IPS DF 6.9 (cell line): ENCODE data around the gene CLPX.
"Not testable (repeated sequence)": the region's sequence is repeated elsewhere in the genome, so short reads cannot be mapped to it uniquely, and the experiment has no call there.

Experiments used
- DNase-seq: peaks from one replicate; pipeline ENCODE4 v3.0.0-alpha.2; 2013; ENCODE audit warnings: low read depth, low spot score
- H3K27ac ChIP-seq: one replicate; pipeline ENCODE4 v1.5.1; 2013; ENCODE audit warnings: low read length, control low read depth
- H3K27me3 ChIP-seq: 2 replicates; pipeline ENCODE4 v1.6.1; 2013; ENCODE audit warnings: mild to moderate bottlenecking, low read length; ENCODE audit not compliant: control insufficient read depth, insufficient read depth
- H3K36me3 ChIP-seq: 2 replicates; pipeline ENCODE4 v1.6.1; 2013; ENCODE audit warnings: low read length; ENCODE audit not compliant: control insufficient read depth, insufficient read depth
- H3K4me1 ChIP-seq: 2 replicates; pipeline ENCODE4 v1.6.1; 2013; ENCODE audit warnings: low read length; ENCODE audit not compliant: control insufficient read depth, insufficient read depth
- H3K4me3 ChIP-seq: 2 replicates; pipeline ENCODE4 v1.5.1; 2013; ENCODE audit warnings: mild to moderate bottlenecking, low read length
- H3K9me3 ChIP-seq: 2 replicates; pipeline ENCODE4 v1.6.1; 2013; ENCODE audit warnings: low read length, inconsistent platforms; ENCODE audit not compliant: control insufficient read depth, insufficient read depth
- WGBS: extraction: QIAGEN DNeasy Blood & Tissue Kit; methylation state at CpG from one replicate; pipeline ENCODE4 v1.1.7; 2013; ENCODE audit warnings: mixed read lengths, missing lambda C conversion rate; ENCODE audit not compliant: insufficient read length, insufficient coverage; 5-methylcytosine and 5-hydroxymethylcytosine counted together

Gene CLPX

GRCh38 chr15:65138631-65139030 lies 46.5 kb downstream of the CLPX start:
- H3K27me3 ChIP-seq, H3K9me3 ChIP-seq, H3K4me1 ChIP-seq, H3K36me3 ChIP-seq, DNase-seq, H3K4me3 ChIP-seq, H3K27ac ChIP-seq: not testable (repeated sequence)
- WGBS: no CpG with 5 or more reads among the region's 6 CpGs

DNA sequence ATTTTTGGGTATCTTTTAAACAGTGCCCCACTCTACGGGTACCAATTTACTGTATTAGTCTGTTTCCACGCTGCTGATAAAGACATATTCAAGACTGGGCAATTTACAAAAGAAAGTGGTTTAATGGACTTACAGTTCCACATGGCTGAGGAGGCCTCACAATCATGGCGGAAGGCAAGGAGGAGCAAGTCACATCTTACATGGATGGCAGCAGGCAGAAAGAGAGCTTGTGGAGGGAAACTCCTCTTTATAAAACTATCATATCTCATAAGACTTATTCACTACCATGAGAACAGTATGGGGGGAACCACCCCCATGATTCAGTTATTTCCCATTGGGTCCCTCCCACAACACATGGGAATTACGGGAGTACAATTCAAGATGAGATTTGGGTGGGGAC lies 47.2 kb downstream of the CLPX start:
- H3K9me3 ChIP-seq, H3K4me3 ChIP-seq, DNase-seq, H3K27ac ChIP-seq, H3K36me3 ChIP-seq, H3K4me1 ChIP-seq, H3K27me3 ChIP-seq: not testable (repeated sequence)
- WGBS: no CpG with 5 or more reads among the region's 4 CpGs

GRCh38 chr15:65137089-65137488 lies 48.1 kb downstream of the CLPX start:
- not testable (repeated sequence) for H3K36me3 ChIP-seq, H3K4me3 ChIP-seq, H3K27ac ChIP-seq, H3K4me1 ChIP-seq, H3K27me3 ChIP-seq, DNase-seq, H3K9me3 ChIP-seq
- no CpG with 5 or more reads among the region's 7 CpGs for WGBS

DNA sequence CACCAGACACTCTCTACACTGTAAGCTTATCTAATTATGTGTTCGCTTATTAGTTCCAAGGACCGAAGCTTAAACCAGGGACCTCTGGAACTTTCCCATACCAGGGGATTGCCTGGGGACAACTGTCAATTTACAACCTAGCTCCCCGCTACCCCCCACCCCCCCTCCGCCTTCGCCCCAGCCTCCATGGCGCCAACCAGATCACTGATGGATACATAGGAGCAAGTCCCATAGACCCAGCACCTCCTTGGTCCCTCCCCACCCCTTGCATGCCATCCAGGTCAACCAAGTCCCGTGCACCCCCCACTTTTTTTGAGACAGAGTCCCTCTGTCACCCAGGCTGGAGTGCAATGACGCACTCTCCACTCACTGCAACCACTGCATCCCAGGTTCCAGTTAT lies 50.6 kb downstream of the CLPX start:
- no peak for DNase-seq
- H3K9me3 ChIP-seq: no peaks in the 10 kb centered on the region; the same call in none of the 2 replicates
- H3K4me3 ChIP-seq: no peak overlapping the region
- peaks cover 2% of the 10 kb centered on the region; the same call in 1 of the 2 replicates for H3K4me1 ChIP-seq
- no peaks in the 10 kb centered on the region for H3K27me3 ChIP-seq
- H3K36me3 ChIP-seq: no peaks in the 10 kb centered on the region
- no peak overlapping the region for H3K27ac ChIP-seq
- WGBS: 100% methylated on average over 1 of the region's 8 CpGs

DNA sequence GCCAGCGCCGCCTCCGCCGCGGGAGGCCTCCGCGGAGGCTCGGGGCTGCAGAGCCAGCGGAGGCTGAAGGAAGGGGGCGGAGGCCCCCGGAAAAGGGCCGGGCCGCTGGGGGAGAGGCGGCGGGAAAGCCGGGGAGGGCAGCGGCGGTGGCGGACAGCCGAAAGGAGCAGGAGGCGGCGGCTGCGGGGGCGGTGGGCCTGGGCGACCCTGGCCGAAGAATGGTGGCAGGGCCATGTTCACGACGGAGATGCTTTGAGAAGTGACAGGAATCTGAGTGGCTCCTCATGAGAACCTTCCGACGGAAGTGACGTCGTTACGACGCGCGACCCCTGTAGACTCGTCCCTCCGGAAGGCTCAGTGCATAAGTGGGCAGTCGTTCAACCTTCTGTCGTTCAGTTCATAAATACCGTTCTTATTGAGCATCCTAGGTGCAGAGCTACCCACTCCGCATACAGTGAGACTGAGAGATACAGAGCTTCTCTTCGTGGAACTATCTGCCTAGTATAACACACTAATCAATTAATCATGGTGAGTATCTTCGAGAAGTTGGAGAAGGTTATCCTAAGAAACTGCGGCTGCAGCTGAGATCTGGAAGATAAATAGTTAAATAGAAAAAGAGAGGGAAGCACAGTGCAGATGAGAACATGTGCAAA lies 51.5 kb downstream of the CLPX start, which contains the start of gene PDCD7:
PDCD7 (minus strand) TSS at position 261 of the 653 bp plus-strand sequence; CDS start at position 234, 27 bp downstream.
- Histone ChIP-seq H3K4me1 (peaks cover 2% of the 10 kb centered on the region; the same call in 1 of the 2 replicates), H3K9me3 (no peaks in the 10 kb centered on the region; the same call in 1 of the 2 replicates), H3K36me3 (peaks cover 1% of the 10 kb centered on the region; the same call in 1 of the 2 replicates), H3K4me3 (peak within 1 kb of the TSS; percentile 86), H3K27ac (no peak within 1 kb of the TSS), H3K27me3 (no peaks in the 10 kb centered on the region)
- peak; percentile 85 for DNase-seq
- no CpG with 5 or more reads among the region's 45 CpGs for WGBS

DNA sequence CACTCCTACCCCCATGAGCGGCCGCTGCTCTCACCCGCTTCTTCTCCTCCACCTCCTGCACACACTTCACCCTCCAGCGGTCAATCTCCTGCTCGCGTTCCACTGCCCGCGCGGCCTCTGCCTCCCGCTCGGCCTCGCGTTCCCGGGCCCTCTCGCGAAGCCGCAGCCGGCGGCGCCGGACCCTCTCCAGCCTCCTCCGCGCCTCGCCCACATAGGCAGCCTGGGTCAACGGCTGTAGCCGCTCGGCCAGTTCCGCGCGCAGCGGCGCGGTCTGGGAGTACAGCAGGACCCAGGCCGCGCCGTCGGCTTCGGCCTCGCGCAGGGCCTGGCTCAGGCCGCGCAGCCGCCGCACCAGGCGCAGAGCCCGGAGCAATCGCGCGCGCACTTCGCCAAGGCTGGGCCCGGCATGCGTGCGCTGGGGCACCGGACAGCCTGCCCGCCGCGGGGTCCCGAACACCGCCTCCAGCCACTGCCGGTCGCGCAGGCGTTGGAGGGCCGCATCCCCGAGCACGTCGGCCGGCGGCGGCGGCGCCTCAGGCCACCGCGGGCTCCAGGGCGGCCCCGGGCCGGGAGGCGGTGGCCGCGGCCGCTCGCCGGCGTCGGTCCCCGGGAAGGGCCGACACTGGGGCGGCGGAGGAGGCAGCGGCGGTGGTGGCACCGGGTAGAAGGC lies 52.1 kb downstream of the CLPX start:
- Histone ChIP-seq H3K4me3 (peak overlapping the region; percentile 86), H3K9me3 (no peaks in the 10 kb centered on the region; the same call in 1 of the 2 replicates), H3K4me1 (peaks cover 2% of the 10 kb centered on the region; the same call in 1 of the 2 replicates), H3K27ac (no peak overlapping the region), H3K27me3 (no peaks in the 10 kb centered on the region), H3K36me3 (peaks cover 8% of the 10 kb centered on the region; the same call in 1 of the 2 replicates)
- DNase-seq: no peak
- no CpG with 5 or more reads among the region's 93 CpGs for WGBS

GRCh38 chr15:65130941-65131340 lies 54.2 kb downstream of the CLPX start:
- Histone ChIP-seq H3K27ac (no peak overlapping the region), H3K27me3 (no peaks in the 10 kb centered on the region), H3K36me3 (peaks cover 10% of the 10 kb centered on the region; the same call in 1 of the 2 replicates), H3K4me1 (peaks cover 2% of the 10 kb centered on the region; the same call in 1 of the 2 replicates), H3K9me3 (no peaks in the 10 kb centered on the region), H3K4me3 (no peak overlapping the region)
- no CpG with 5 or more reads among the region's 5 CpGs for WGBS
- DNase-seq: no peak

- no peaks in the 10 kb centered on the region for H3K9me3 ChIP-seq
- no peaks in the 10 kb centered on the region for H3K4me1 ChIP-seq
- H3K27me3 ChIP-seq: no peaks in the 10 kb centered on the region
- H3K4me3 ChIP-seq: no peak overlapping the region
- DNase-seq: no peak
- WGBS: no CpG with 5 or more reads among the region's 5 CpGs
- no peak overlapping the region for H3K27ac ChIP-seq
- H3K36me3 ChIP-seq: peaks cover 8% of the 10 kb centered on the region; the same call in 1 of the 2 replicates
Measured at GRCh38 chr15:65115542-65115941, 69.6 kb downstream of the CLPX start.

DNA sequence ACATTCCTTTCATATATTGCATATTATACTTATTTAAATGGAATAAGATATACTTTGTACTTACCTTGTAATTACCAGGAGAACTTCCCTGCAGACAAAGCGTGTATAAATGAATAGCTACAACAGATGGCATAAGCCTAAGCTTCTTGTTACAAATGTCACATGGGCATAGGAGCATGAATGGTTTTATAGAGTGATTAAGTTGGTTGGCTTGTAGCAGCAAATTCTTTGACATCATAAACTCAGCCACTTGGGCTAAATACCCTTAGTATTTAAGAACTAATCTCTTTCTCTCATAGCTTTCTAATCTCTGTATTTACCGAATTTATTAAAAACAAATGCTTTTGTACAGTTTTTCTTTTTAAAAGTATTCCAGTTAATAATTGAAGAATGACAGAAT lies 70.1 kb downstream of the CLPX start, which contains the start of gene UBAP1L:
UBAP1L (minus strand) TSS at position 115 of the 400 bp plus-strand sequence. CDS start 8,985 bp downstream, outside the sequence.
- peaks cover 8% of the 10 kb centered on the region; the same call in 1 of the 2 replicates for H3K36me3 ChIP-seq
- DNase-seq: no peak
- no peaks in the 10 kb centered on the region for H3K27me3 ChIP-seq
- H3K9me3 ChIP-seq: no peaks in the 10 kb centered on the region
- H3K4me1 ChIP-seq: no peaks in the 10 kb centered on the region
- WGBS: 100% methylated on average over 1 of the region's 2 CpGs
- H3K4me3 ChIP-seq: no peak within 1 kb of the TSS
- H3K27ac ChIP-seq: no peak within 1 kb of the TSS

DNA sequence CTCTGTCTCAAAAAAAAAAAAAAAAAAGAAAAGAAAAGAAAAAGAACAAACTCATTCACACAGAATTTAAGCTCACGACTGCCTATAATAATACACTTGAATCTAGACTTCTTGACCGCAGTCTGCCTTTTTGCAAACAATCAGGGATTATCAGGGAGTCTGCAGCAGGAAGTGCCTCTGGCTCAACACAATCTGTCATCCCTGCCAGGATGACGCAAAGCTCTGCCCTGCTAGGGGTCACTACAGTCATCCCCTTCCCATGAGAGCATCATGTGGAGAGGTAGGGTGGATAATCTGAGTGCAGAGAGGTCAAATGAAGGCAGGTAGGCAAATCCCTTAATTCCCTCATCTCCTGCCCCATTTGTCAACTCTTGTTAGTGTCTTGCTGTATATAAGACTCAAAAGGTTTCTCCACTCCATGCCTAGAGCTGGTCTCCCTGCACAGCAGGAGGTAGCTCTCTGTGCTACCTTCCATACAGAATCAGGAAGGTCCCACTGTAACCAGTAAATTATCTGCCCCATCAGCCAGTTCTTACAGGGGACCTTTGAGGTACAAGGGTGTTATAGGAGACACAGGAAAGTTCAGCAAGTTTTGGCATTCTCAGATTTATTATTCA lies 74.4 kb downstream of the CLPX start:
- WGBS: no CpG with 5 or more reads among the region's 3 CpGs
- DNase-seq: no peak
- no peaks in the 10 kb centered on the region for H3K4me1 ChIP-seq

More for the DNA sequence above, 74.4 kb downstream of the CLPX start:
- Histone ChIP-seq H3K27ac (no peak overlapping the region), H3K36me3 (no peaks in the 10 kb centered on the region; the same call in 1 of the 2 replicates), H3K9me3 (no peaks in the 10 kb centered on the region), H3K27me3 (no peaks in the 10 kb centered on the region), H3K4me3 (no peak overlapping the region)
